HG03439 (cell line): ENCODE data around the gene TRIM68.

Experiments used
- ATAC-seq: cut with Tn5 transposase; IDR thresholded peaks from one replicate; pipeline ENCODE4 v1.9.1; 2021; ENCODE audit warnings: mild to moderate bottlenecking, moderate library complexity; ENCODE audit not compliant: unreplicated experiment

TRIM68 gene

GRCh38 chr11:4606231-4607015 is 1.6 kb downstream of the TRIM68 start:
- ATAC-seq: no peak

GRCh38 chr11:4605057-4605456 is 3.0 kb downstream of the TRIM68 start:
- no peak for ATAC-seq

GRCh38 chr11:4593739-4594138 is 14.3 kb downstream of the TRIM68 start, which contains the start of gene OR52I1:
OR52I1 (plus strand) TSS chr11:4594039; CDS start chr11:4594039, 0 bp downstream.
- ATAC-seq: no peak

GRCh38 chr11:4589017-4589416 is 19.0 kb downstream of the TRIM68 start:
- ATAC-seq: no peak

DNA sequence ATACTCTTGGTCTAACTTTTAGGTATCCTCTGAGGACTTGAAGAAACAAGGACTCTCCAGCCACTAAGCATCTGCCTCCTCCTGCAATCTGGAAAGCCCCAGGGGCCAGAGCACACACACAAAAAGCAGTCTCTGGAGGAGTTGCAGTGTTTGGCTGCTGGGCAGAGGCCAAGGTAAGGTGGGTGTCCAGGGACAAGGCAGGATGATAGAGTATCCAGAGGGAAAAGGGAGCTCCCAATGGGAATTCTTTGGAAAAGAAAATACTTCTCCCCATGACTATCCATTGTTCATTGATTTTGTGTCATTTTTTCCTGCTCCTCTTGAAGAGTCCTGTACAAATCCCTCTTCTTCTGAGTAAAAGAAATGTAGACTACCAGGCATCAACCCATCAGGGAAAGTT is 26.6 kb downstream of the TRIM68 start, which contains the start of gene OR52I2:
TSS of gene OR52I2 (plus strand) at position 301 of the 400 bp plus-strand sequence.
- no peak for ATAC-seq

GRCh38 chr11:4580124-4580523 is 27.9 kb downstream of the TRIM68 start:
- no peak for ATAC-seq

GRCh38 chr11:4578624-4579023 is 29.4 kb downstream of the TRIM68 start:
- ATAC-seq: no peak

DNA sequence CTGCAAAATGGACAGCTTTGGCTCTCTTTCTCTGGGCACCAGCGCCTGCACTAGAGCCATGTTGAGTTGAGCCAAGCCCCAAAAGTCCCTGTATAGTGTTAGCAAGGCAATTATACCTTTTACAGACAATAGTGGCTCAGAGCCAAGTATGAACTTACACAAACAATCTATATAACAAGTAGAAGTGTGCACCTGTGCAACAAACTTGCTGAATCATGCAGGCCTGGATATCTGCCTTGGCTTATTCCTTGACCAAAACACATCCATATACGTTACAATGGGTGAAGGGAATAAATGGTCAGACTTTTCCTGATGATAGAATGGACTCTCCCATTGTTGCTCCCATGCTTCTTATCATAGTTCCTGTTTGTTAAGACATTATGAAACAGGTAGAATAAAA is 30.3 kb downstream of the TRIM68 start:
- ATAC-seq: no peak

- ATAC-seq: no peak
Measured at GRCh38 chr11:4576880-4577279, 31.2 kb downstream of the TRIM68 start.

DNA sequence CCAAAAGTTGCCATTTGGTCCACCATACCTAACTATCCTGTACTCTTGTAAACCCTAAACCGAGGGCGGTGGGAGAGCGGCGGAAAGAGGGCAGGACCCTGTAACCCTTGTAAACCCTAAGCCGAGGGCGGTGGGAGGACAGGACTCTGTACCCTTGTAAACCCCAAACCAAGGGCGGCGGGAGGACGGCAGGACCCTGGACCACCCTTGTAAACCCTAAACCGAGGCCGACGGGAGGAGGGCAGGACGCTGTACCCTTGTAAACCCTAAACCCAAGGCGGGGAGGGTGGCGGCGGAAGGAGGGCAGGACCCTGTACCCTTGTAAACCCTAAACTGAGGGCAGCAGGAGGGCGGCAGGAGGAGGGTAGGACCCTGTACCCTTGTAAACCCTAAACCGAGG is 39.0 kb downstream of the TRIM68 start:
- no peak for ATAC-seq

DNA sequence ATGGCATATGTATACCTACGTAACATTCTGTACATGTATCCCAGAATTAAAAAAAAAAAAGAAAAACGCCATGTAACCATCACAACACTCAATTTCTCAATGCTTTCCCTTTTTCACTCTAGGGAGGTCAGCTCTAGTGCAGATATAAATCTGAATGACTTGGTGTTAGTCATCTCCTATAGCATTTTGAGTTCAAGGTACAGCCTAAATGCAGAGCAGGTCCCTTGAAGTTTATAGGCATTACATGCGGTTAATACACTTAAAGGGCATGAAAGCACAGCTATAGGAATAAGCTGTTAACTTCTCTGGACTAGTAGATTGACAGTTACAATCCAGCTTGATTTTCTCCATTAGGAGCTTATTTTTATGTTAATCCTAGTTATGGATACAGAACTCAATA is 42.7 kb downstream of the TRIM68 start:
- ATAC-seq: no peak

DNA sequence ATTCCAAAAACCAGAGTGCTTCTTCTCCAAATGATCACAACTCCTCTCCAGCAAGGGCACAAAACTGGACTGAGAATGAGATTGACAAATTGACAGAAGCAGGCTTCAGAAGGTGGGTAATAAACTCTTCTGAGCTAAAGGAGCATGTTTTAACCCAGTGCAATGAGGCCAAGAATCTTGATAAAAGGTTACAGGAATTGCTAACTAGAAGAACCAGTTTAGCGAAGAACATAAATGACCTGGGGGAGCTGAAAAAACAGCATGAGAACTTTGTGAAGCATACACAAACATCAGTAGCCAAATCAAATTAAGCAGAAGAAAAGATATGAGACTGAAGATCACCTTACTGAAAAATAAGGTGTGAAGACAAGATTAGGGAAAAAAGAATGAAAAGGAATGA is 47.6 kb downstream of the TRIM68 start:
- ATAC-seq: no peak

GRCh38 chr11:4559527-4560440 is 48.2 kb downstream of the TRIM68 start:
- no peak for ATAC-seq

- no peak for ATAC-seq
Measured at GRCh38 chr11:4551346-4551979, 56.6 kb downstream of the TRIM68 start.
